IMR-90 (cell line): ENCODE data around the gene C17orf67. TPM values are rescaled to one million over a fixed set of nuclear protein-coding genes. Genes with fewer than 3 reads are reported as not detected.

Experiments used
- ATAC-seq: fragments of 200-7000 bp; cut with Tn5 transposase; 2 replicates; pipeline ENCODE4 v1.9.1; 2020; ENCODE audit warnings: low read depth, mild to moderate bottlenecking, moderate library complexity
- BruUV-seq: library from RNA; stranded (reverse); fragments of 400-500 nt; replicated peaks from 2 replicates; lab custom pipeline; 2021; lab: Mats Ljungman, UMichigan
- CTCF ChIA-PET: fragments of 300-600 bp; formaldehyde crosslinking; extraction: SDS; loops from one replicate; lab custom pipeline; 2021; ENCODE audit warnings: antibody characterized with exemption; lab: Yijun Ruan, JAX
- POLR2A ChIA-PET: fragments of 300-600 bp; sonication (Branson Sonifier 250); formaldehyde crosslinking; loops from one replicate; lab custom pipeline; 2022; ENCODE audit warnings: antibody characterized with exemption; ENCODE audit not compliant: unreplicated experiment; lab: Charles Lee
- DNase-seq: peaks from one replicate; pipeline ENCODE4 v3.0.0; 2013
- H2AFZ ChIP-seq: replicated peaks from 2 replicates; pipeline ENCODE3; 2013; ENCODE audit warnings: low read length, mild to moderate bottlenecking; ENCODE audit not compliant: poor library complexity
- H2AK5ac ChIP-seq: 2 replicates; pipeline ENCODE4 v1.6.1; 2013; ENCODE audit warnings: low read depth, low read length, inconsistent platforms
- H2AK9ac ChIP-seq: replicated peaks from 2 replicates; pipeline ENCODE3; 2013; ENCODE audit warnings: mild to moderate bottlenecking, low read depth, low read length, moderate library complexity; ENCODE audit not compliant: poor library complexity
- H2BK120ac ChIP-seq: 2 replicates; pipeline ENCODE4 v1.6.1; 2013; ENCODE audit warnings: low read depth, low read length, inconsistent platforms
- H2BK15ac ChIP-seq: 3 replicates; pipeline ENCODE4 v1.6.1; 2013; ENCODE audit warnings: low read depth, low read length, inconsistent platforms
- H2BK20ac ChIP-seq: 2 replicates; pipeline ENCODE4 v1.6.1; 2013; ENCODE audit warnings: low read depth, mild to moderate bottlenecking, inconsistent platforms, low read length, moderate library complexity
- H2BK5ac ChIP-seq: 2 replicates; pipeline ENCODE4 v1.6.1; 2013; ENCODE audit warnings: mild to moderate bottlenecking, low read depth, low read length, inconsistent platforms; ENCODE audit not compliant: poor library complexity, severe bottlenecking
- H3K14ac ChIP-seq: replicated peaks from 2 replicates; pipeline ENCODE4 v1.6.1; 2013; ENCODE audit warnings: low read depth, low read length, inconsistent platforms
- H3K18ac ChIP-seq: 2 replicates; pipeline ENCODE4 v1.6.1; 2013; ENCODE audit warnings: low read depth, low read length, control low read depth
- H3K23ac ChIP-seq: 2 replicates; pipeline ENCODE4 v1.6.1; 2013; ENCODE audit warnings: low read depth, low read length, inconsistent platforms
- H3K27ac ChIP-seq: 2 replicates; pipeline ENCODE4 v1.5.1; 2013; ENCODE audit warnings: mild to moderate bottlenecking, control low read depth, low read length; ENCODE audit not compliant: insufficient read depth
- H3K27me3 ChIP-seq: 2 replicates; pipeline ENCODE4 v1.6.1; 2013; ENCODE audit warnings: low read length; ENCODE audit not compliant: control insufficient read depth, insufficient read depth
- H3K36me3 ChIP-seq: 2 replicates; pipeline ENCODE4 v1.6.1; 2013; ENCODE audit warnings: low read length, mixed read lengths; ENCODE audit not compliant: control insufficient read depth, insufficient read depth
- H3K4ac ChIP-seq: 2 replicates; pipeline ENCODE4 v1.6.1; 2013; ENCODE audit warnings: low read depth, low read length, inconsistent platforms
- H3K4me1 ChIP-seq: 2 replicates; pipeline ENCODE4 v1.6.1; 2013; ENCODE audit warnings: low read length, mixed read lengths; ENCODE audit not compliant: control insufficient read depth, insufficient read depth
- H3K4me2 ChIP-seq: 2 replicates; pipeline ENCODE4 v1.6.1; 2013; ENCODE audit warnings: low read depth, mild to moderate bottlenecking, control low read depth, low read length, moderate library complexity
- H3K4me3 ChIP-seq: 2 replicates; pipeline ENCODE4 v1.5.1; 2013; ENCODE audit warnings: low read depth, mild to moderate bottlenecking, control low read depth, low read length, moderate library complexity; ENCODE audit not compliant: insufficient read depth
- H3K56ac ChIP-seq: 2 replicates; pipeline ENCODE4 v1.6.1; 2013; ENCODE audit warnings: low read length, inconsistent platforms; ENCODE audit not compliant: insufficient read depth; ENCODE audit errors: extremely low read depth
- H3K79me1 ChIP-seq, 2 experiments: 2 replicates each; pipeline ENCODE4 v1.6.1; 2013; ENCODE audit warnings: low read length in 2 of 2, inconsistent platforms in 1 of 2, low read depth in 1 of 2
- H3K9ac ChIP-seq: 2 replicates; pipeline ENCODE4 v1.6.1; 2013; ENCODE audit warnings: low read depth, low read length, control low read depth
- H3K9me1 ChIP-seq: 2 replicates; pipeline ENCODE4 v1.6.1; 2013; ENCODE audit warnings: low read length, inconsistent platforms; ENCODE audit not compliant: insufficient read depth
- H3K9me3 ChIP-seq: 2 replicates; pipeline ENCODE4 v1.6.1; 2013; ENCODE audit warnings: low read length; ENCODE audit not compliant: control insufficient read depth, insufficient read depth
- H4K20me1 ChIP-seq: 2 replicates; pipeline ENCODE4 v1.6.1; 2013; ENCODE audit warnings: low read length, inconsistent platforms; ENCODE audit not compliant: insufficient read depth
- H4K5ac ChIP-seq: 2 replicates; pipeline ENCODE4 v1.6.1; 2013; ENCODE audit warnings: mild to moderate bottlenecking, low read depth, low read length, control low read depth
- H4K8ac ChIP-seq, 2 experiments: 2 replicates each; pipeline ENCODE4 v1.6.1; 2013; ENCODE audit warnings: low read depth in 2 of 2, low read length in 2 of 2, control low read depth in 1 of 2, inconsistent platforms in 1 of 2
- H4K91ac ChIP-seq: 2 replicates; pipeline ENCODE4 v1.6.1; 2013; ENCODE audit warnings: low read depth, low read length, inconsistent platforms; ENCODE audit not compliant: insufficient read depth
- BHLHE40 ChIP-seq: fragments of 150-350 bp; IDR thresholded peaks from 2 replicates; pipeline ENCODE4 v1.6.1; 2016; ENCODE audit warnings: mild to moderate bottlenecking, low read depth, low read length
- CEBPB ChIP-seq: IDR thresholded peaks from 2 replicates; pipeline ENCODE4 v1.6.1; 2012; ENCODE audit warnings: low read depth, low read length, improper control_type of control experiment
- CHD1 ChIP-seq: IDR thresholded peaks from 2 replicates; pipeline ENCODE4 v1.6.1; 2012; ENCODE audit warnings: low read depth, low read length, improper control_type of control experiment
- FOS ChIP-seq: fragments of 150-350 bp; IDR thresholded peaks from 2 replicates; pipeline ENCODE4 v1.6.1; 2016; ENCODE audit warnings: low read depth, low read length
- MAFK ChIP-seq: IDR thresholded peaks from 2 replicates; pipeline ENCODE4 v1.6.1; 2012; ENCODE audit warnings: low read depth, low read length, improper control_type of control experiment
- MAZ ChIP-seq: IDR thresholded peaks from 2 replicates; pipeline ENCODE4 v1.6.1; 2012; ENCODE audit warnings: low read depth, mild to moderate bottlenecking, low read length, improper control_type of control experiment, moderate library complexity, borderline replicate concordance
- NFE2L2 ChIP-seq: fragments of 150-350 bp; IDR thresholded peaks from 2 replicates; pipeline ENCODE4 v1.6.1; 2016; ENCODE audit warnings: low read depth, mild to moderate bottlenecking, low read length
- POLR2A ChIP-seq: IDR thresholded peaks from 2 replicates; pipeline ENCODE4 v1.6.1; 2012; ENCODE audit warnings: mild to moderate bottlenecking, low read depth, low read length
- RAD21 ChIP-seq: IDR thresholded peaks from 2 replicates; pipeline ENCODE4 v1.6.1; 2012; ENCODE audit warnings: low read length, improper control_type of control experiment
- RCOR1 ChIP-seq: IDR thresholded peaks from 2 replicates; pipeline ENCODE4 v1.6.1; 2012; ENCODE audit warnings: mild to moderate bottlenecking, low read length, improper control_type of control experiment; ENCODE audit not compliant: insufficient replicate concordance
- RFX5 ChIP-seq: IDR thresholded peaks from 2 replicates; pipeline ENCODE4 v1.8.0; 2012; ENCODE audit warnings: low read depth, mild to moderate bottlenecking, low read length, moderate library complexity
- SMC3 ChIP-seq: fragments of 150-350 bp; IDR thresholded peaks from 2 replicates; pipeline ENCODE4 v1.6.1; 2016; ENCODE audit warnings: low read depth, mild to moderate bottlenecking, antibody characterized with exemption, low read length, moderate library complexity
- WGBS, 2 experiments: methylation state at CpG; one replicate each; pipeline versions ENCODE4 v1.1.5 to v1.1.7; 2013; ENCODE audit warnings: missing lambda C conversion rate in 2 of 2; ENCODE audit not compliant: insufficient read length in 1 of 2; ENCODE audit errors: extremely low coverage in 2 of 2; 5-methylcytosine and 5-hydroxymethylcytosine counted together
- dilution Hi-C: fragments of 300-500 bp; cut with HindIII; formaldehyde crosslinking; loops from one replicate; pipeline ENCODE4 v1.14.3; 2018; ENCODE audit warnings: low sequenced_read_pairs; ENCODE audit not compliant: unreplicated experiment
- in situ Hi-C: fragments of 300-500 bp; cut with MboI; formaldehyde crosslinking; loops from 3 replicates; pipeline ENCODE4 v1.14.3; 2019; ENCODE audit warnings: low sequenced_read_pairs, inconsistent platforms, mixed read lengths
- intact Hi-C: fragments of 100-400 bp; cut with micrococcal nuclease; formaldehyde crosslinking; loops from 2 replicates; pipeline ENCODE4 v1.10.0; 2022
- polyA plus RNA-seq, 3 experiments: library from polyadenylated mRNA; depleted of rRNA; stranded (reverse); fragments of >200 nt; gene quantifications; 2 replicates each; pipeline ENCODE4 v1.2.3, GENCODE V29; 2012; ENCODE audit warnings: low replicate concordance in 1 of 3
- total RNA-seq: library from RNA; depleted of rRNA; stranded (reverse); fragments of >200 nt; gene quantifications from 2 replicates; pipeline ENCODE4 v1.2.3, GENCODE V29; 2012
- TF ChIP-seq, protein P1 (sequence below): fragments of 150-350 bp; IDR thresholded peaks from 2 replicates; pipeline ENCODE4 v1.6.1; 2017; ENCODE audit warnings: mild to moderate bottlenecking, antibody characterized with exemption, low read length, low read depth
- TF ChIP-seq, protein P2 (sequence below): conservative IDR thresholded peaks from 2 replicates; pipeline ENCODE4 v1.5.1; 2012; ENCODE audit warnings: mild to moderate bottlenecking, low read depth, low read length, improper control_type of control experiment
- TF ChIP-seq, protein P3 (sequence below): fragments of 150-350 bp; IDR thresholded peaks from 2 replicates; pipeline ENCODE4 v1.6.1; 2016; ENCODE audit warnings: low read depth, mild to moderate bottlenecking, low read length, moderate library complexity, borderline replicate concordance

Gene C17orf67
- total and polyA plus RNA-seq, 2 of the 4 experiments (the other 2 are of a cell fraction): 0.18 to 1.1 TPM

DNA sequence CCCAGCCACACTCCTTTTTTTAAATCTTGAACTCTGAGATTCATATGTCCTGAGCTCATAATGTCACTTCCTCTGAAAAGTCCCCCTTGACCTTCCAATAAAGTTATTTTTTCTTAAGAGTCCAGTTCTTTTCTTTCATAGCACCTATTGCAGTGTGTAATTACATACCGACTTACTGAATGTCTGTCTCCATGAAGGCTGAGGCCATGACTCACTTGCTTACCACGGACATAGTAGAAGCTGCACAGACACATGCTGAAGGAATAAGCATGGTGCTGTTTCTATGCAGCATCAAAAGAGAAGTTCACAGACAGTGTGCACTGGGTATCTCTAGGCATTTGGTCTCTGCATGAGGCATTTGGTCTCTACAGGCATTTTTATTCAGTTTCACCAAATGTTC is 77.2 kb downstream of the C17orf67 start:
- H3K4me2 ChIP-seq: no peak overlapping the region
- no peak; the same call in 1 of the 2 replicates for TF ChIP-seq CHD1
- TF ChIP-seq FOS: peak; percentile 95
- 0 out of 2 replicates have a peak, but pooled peaks have one; percentile 9 for TF ChIP-seq SMC3
- no peak for TF ChIP-seq NFE2L2
- no peak for TF ChIP-seq RAD21
- TF ChIP-seq BHLHE40: peak; percentile 49; the same call in 1 of the 2 replicates
- TF ChIP-seq, protein P1, sequence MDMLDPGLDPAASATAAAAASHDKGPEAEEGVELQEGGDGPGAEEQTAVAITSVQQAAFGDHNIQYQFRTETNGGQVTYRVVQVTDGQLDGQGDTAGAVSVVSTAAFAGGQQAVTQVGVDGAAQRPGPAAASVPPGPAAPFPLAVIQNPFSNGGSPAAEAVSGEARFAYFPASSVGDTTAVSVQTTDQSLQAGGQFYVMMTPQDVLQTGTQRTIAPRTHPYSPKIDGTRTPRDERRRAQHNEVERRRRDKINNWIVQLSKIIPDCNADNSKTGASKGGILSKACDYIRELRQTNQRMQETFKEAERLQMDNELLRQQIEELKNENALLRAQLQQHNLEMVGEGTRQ: no peak
- no peak for TF ChIP-seq MAZ
- TF ChIP-seq, protein P2, sequence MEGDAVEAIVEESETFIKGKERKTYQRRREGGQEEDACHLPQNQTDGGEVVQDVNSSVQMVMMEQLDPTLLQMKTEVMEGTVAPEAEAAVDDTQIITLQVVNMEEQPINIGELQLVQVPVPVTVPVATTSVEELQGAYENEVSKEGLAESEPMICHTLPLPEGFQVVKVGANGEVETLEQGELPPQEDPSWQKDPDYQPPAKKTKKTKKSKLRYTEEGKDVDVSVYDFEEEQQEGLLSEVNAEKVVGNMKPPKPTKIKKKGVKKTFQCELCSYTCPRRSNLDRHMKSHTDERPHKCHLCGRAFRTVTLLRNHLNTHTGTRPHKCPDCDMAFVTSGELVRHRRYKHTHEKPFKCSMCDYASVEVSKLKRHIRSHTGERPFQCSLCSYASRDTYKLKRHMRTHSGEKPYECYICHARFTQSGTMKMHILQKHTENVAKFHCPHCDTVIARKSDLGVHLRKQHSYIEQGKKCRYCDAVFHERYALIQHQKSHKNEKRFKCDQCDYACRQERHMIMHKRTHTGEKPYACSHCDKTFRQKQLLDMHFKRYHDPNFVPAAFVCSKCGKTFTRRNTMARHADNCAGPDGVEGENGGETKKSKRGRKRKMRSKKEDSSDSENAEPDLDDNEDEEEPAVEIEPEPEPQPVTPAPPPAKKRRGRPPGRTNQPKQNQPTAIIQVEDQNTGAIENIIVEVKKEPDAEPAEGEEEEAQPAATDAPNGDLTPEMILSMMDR: no peak
- TF ChIP-seq RFX5: no peak
- peak; percentile 75 for TF ChIP-seq CEBPB
- TF ChIP-seq, protein P3, sequence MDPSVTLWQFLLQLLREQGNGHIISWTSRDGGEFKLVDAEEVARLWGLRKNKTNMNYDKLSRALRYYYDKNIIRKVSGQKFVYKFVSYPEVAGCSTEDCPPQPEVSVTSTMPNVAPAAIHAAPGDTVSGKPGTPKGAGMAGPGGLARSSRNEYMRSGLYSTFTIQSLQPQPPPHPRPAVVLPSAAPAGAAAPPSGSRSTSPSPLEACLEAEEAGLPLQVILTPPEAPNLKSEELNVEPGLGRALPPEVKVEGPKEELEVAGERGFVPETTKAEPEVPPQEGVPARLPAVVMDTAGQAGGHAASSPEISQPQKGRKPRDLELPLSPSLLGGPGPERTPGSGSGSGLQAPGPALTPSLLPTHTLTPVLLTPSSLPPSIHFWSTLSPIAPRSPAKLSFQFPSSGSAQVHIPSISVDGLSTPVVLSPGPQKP: no peak
- TF ChIP-seq RCOR1: no peak
- TF ChIP-seq MAFK: no peak
- TF ChIP-seq POLR2A: no peak

More for the DNA sequence above, 77.2 kb downstream of the C17orf67 start:
- Histone ChIP-seq H2AFZ (peak overlapping the region; percentile 28), H2AK9ac (no peak overlapping the region), H3K9ac (no peak overlapping the region), H2BK120ac (peak overlapping the region; percentile 94), H3K79me1 (0 out of 4 replicates have a peak, but pooled peaks cover 0 to 4% of the 10 kb centered on the region in 2 experiments), H3K14ac (peak overlapping the region; percentile 61), H4K20me1 (no peaks in the 10 kb centered on the region), H3K9me1 (peaks cover 23% of the 10 kb centered on the region; the same call in 1 of the 2 replicates), H3K27ac (peak overlapping the region; percentile 74), H3K4ac (peak overlapping the region; percentile 87), H4K5ac (0 out of 2 replicates have a peak overlapping the region, but pooled peaks have one; percentile 5), H3K23ac (peak overlapping the region; percentile 7), H2AK5ac (peak overlapping the region; percentile 26; the same call in 1 of the 2 replicates), H3K4me3 (no peak overlapping the region), H3K4me1 (peaks cover 19% of the 10 kb centered on the region), H4K8ac (peak overlapping the region; percentile 8 to 75; a peak in 3 of 4 replicates), H3K18ac (peak overlapping the region; percentile 16; the same call in 1 of the 2 replicates), H3K27me3 (no peaks in the 10 kb centered on the region), H3K56ac (peak overlapping the region; percentile 11; the same call in 1 of the 2 replicates), H3K36me3 (no peaks in the 10 kb centered on the region), H2BK5ac (peak overlapping the region; percentile 93), H2BK20ac (peak overlapping the region; percentile 76), H2BK15ac (peak overlapping the region; percentile 11; the same call in 1 of the 3 replicates), H4K91ac (peak overlapping the region; percentile 82), H3K9me3 (no peaks in the 10 kb centered on the region)
- peak; percentile 98 for DNase-seq
- in situ Hi-C loops: no loop called here
- ATAC-seq: peak; percentile 93
- ChIA-PET POLR2A (no interaction called here), CTCF (interaction anchor here (1.0 kb wide), 1 partner anchor 23 kb away, joined by 6 read pairs; no protein-coding TSS in a partner anchor)
- BruUV-seq: no TSS peak
- dilution Hi-C loops: no loop called here
- intact Hi-C loops: loop anchor here (2.0 kb wide), 1 partner anchor 22 kb away; no protein-coding TSS in a partner anchor
- WGBS, 2 experiments: 0% methylated on average over 2 of the region's 2 CpGs; no CpG with 5 or more reads in 1 of the 2 experiments
